Ascending aorta (tissue), 2 donors: ENCODE results near the gene PRR5. TPM values are rescaled to one million over a fixed set of nuclear protein-coding genes. Genes with fewer than 3 reads are reported as not detected.

Source experiments
- DNase-seq, 2 donors: peaks; one replicate each; pipeline ENCODE4 v3.0.0-alpha.2; 2019; ENCODE audit warnings: low spot score in 2 of 2
- H3K27ac ChIP-seq, 2 donors: fragments of 200-600 bp; sonication (generic); one replicate each; pipeline ENCODE4 v1.5.1; 2016 to 2017; ENCODE audit warnings: mild to moderate bottlenecking in 1 of 2
- H3K27me3 ChIP-seq: fragments of 200-600 bp; sonication (generic); one replicate; pipeline ENCODE4 v1.5.1; 2017
- H3K36me3 ChIP-seq, 2 donors: fragments of 200-600 bp; sonication (generic); one replicate each; pipeline ENCODE4 v1.5.1; 2016
- H3K4me1 ChIP-seq, 2 donors: fragments of 200-600 bp; sonication (generic); one replicate each; pipeline ENCODE4 v1.5.1; 2016 to 2017; ENCODE audit warnings: mild to moderate bottlenecking in 1 of 2
- H3K4me3 ChIP-seq, 2 donors: fragments of 200-600 bp; sonication (generic); one replicate each; pipeline ENCODE4 v1.5.1; 2016 to 2017; ENCODE audit warnings: mild to moderate bottlenecking in 1 of 2
- H3K9me3 ChIP-seq, 2 donors: fragments of 200-600 bp; sonication (generic); one replicate each; pipeline ENCODE4 v1.5.1; 2016
- intact Hi-C: fragments of 100-400 bp; cut with DNase I; formaldehyde crosslinking; loops from one replicate; pipeline ENCODE4 v1.15.1; 2023
- total RNA-seq: library from RNA; depleted of rRNA; stranded (reverse); fragments of >200 nt; gene quantifications from one replicate; pipeline ENCODE4 v1.1.0, GENCODE V29; 2016
- TF ChIP-seq, protein P1 (sequence below), 3 experiments: fragments of 200-600 bp in 2 of 3; fragments of 450-650 bp in 1 of 3; sonication (generic) in 2 of 3; IDR thresholded peaks; one replicate each; pipeline ENCODE4 v1.5.1; 2016 to 2019; ENCODE audit warnings: antibody characterized with exemption in 3 of 3, mild to moderate bottlenecking in 1 of 3, moderate library complexity in 1 of 3

The PRR5 gene
- total RNA-seq, 1 donor from 2014 or later = 4.4 TPM

GRCh38 chr22:44705022-44705297 lies 3.0 kb downstream of the PRR5 start:
- Histone ChIP-seq H3K4me3 (no peak overlapping the region), H3K4me1 (peaks cover 0 to 2% of the 10 kb centered on the region in 2 donors), H3K27ac (no peak overlapping the region), H3K36me3 (no peaks in the 10 kb centered on the region), H3K27me3 (peaks cover 7% of the 10 kb centered on the region), H3K9me3 (no peaks in the 10 kb centered on the region)
- no peak for DNase-seq
- intact Hi-C loops = no loop called here
- TF ChIP-seq, protein P1, sequence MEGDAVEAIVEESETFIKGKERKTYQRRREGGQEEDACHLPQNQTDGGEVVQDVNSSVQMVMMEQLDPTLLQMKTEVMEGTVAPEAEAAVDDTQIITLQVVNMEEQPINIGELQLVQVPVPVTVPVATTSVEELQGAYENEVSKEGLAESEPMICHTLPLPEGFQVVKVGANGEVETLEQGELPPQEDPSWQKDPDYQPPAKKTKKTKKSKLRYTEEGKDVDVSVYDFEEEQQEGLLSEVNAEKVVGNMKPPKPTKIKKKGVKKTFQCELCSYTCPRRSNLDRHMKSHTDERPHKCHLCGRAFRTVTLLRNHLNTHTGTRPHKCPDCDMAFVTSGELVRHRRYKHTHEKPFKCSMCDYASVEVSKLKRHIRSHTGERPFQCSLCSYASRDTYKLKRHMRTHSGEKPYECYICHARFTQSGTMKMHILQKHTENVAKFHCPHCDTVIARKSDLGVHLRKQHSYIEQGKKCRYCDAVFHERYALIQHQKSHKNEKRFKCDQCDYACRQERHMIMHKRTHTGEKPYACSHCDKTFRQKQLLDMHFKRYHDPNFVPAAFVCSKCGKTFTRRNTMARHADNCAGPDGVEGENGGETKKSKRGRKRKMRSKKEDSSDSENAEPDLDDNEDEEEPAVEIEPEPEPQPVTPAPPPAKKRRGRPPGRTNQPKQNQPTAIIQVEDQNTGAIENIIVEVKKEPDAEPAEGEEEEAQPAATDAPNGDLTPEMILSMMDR (IDR thresholded peaks at IDR 0.05) = no peak

DNA sequence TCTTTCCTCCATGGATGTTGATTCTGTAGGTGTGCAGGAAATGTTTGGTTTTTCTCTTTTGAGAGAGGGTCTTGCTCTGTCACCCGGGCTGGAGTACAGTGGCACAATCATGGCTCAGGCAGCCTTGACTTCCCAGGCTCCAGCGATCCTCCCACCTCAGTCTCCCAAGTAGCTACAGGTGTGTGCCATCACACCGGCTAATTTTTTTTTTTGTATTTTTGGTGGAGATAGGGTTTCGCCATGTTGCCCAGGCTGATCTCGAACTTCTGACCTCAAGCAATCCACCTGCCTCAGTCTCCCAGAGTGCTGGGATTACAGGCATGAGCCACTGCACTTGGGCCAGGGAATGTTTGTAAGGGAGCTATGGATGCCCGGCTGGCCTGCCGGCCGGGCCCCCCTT lies 4.5 kb downstream of the PRR5 start:
- DNase-seq = no peak
- peaks cover 0 to 2% of the 10 kb centered on the region in 2 donors for H3K4me1 ChIP-seq
- no peaks in the 10 kb centered on the region for H3K36me3 ChIP-seq
- peaks cover 7% of the 10 kb centered on the region for H3K27me3 ChIP-seq
- H3K9me3 ChIP-seq = no peaks in the 10 kb centered on the region
- TF ChIP-seq, protein P1 (IDR thresholded peaks at IDR 0.05) = no peak
- no peak overlapping the region for H3K27ac ChIP-seq
- intact Hi-C loops = no loop called here
- H3K4me3 ChIP-seq = no peak overlapping the region

- TF ChIP-seq, protein P1 (IDR thresholded peaks at IDR 0.05) = no peak
- Histone ChIP-seq H3K27me3 (peaks cover 7% of the 10 kb centered on the region), H3K27ac (no peak overlapping the region), H3K4me1 (peaks cover 0 to 2% of the 10 kb centered on the region in 2 donors), H3K9me3 (no peaks in the 10 kb centered on the region), H3K4me3 (no peak overlapping the region), H3K36me3 (no peaks in the 10 kb centered on the region)
- intact Hi-C loops = no loop called here
- DNase-seq = no peak
These were observed 5.2 kb downstream of the PRR5 start for GRCh38 chr22:44707178-44707577.

GRCh38 chr22:44707752-44708151 lies 5.7 kb downstream of the PRR5 start:
- Histone ChIP-seq H3K27ac (no peak overlapping the region), H3K4me3 (no peak overlapping the region), H3K27me3 (peaks cover 7% of the 10 kb centered on the region), H3K4me1 (no peaks in the 10 kb centered on the region), H3K36me3 (no peaks in the 10 kb centered on the region), H3K9me3 (no peaks in the 10 kb centered on the region)
- DNase-seq = no peak
- TF ChIP-seq, protein P1 (IDR thresholded peaks at IDR 0.05) = no peak
- intact Hi-C loops = no loop called here

DNA sequence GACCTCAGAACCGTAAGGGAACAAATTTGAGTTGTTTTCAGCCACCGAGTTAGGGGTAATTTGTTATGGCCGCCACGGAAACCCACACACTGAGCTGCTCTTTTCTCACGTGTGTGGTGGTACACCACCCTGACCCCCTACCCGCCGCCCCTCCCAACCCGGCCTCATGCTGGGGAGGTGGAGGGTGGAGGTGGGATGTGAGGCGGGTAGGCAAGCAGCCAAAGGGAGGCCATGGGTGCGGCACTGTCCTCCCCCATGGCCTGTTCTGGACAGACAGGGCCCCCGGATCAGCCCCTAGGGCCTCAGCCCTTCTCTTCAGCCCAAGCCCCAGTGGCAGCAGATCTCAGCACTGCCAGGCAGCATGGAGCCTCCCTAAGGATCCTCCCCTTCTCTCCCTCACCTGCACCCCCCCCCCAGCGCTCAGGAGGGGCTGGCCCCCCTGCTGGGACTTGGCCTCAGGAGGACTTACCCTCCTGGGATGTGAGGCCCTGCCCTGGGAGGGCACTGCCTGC lies 7.9 kb downstream of the PRR5 start:
- H3K27me3 ChIP-seq = no peaks in the 10 kb centered on the region
- no peak for DNase-seq
- TF ChIP-seq, protein P1 (IDR thresholded peaks at IDR 0.05) = no peak
- intact Hi-C loops = no loop called here
- no peaks in the 10 kb centered on the region for H3K4me1 ChIP-seq
- no peaks in the 10 kb centered on the region for H3K9me3 ChIP-seq
- no peak overlapping the region for H3K27ac ChIP-seq
- no peak overlapping the region for H3K4me3 ChIP-seq
- H3K36me3 ChIP-seq = no peaks in the 10 kb centered on the region
